GM21360 (cell line): ENCODE measurements around the gene OR12D1.
"Not testable (repeated sequence)": the region's sequence is repeated elsewhere in the genome, so short reads cannot be mapped to it uniquely, and the experiment has no call there.

Experiments used
- ATAC-seq: cut with Tn5 transposase; IDR thresholded peaks from one replicate; pipeline ENCODE4 v1.9.1; 2021; ENCODE audit warnings: mild to moderate bottlenecking, moderate library complexity; ENCODE audit not compliant: unreplicated experiment

OR12D1 gene

GRCh38 chr6:29414588-29414987 is at the start of gene OR12D1:
TSS of gene OR12D1 (plus strand) at chr6:29414928.
- no peak for ATAC-seq

GRCh38 chr6:29368765-29369164 is 46.0 kb upstream of the OR12D1 start, which contains the start of gene OR5V1:
TSS of gene OR5V1 (minus strand) at chr6:29368865. CDS start at chr6:29356195, 12,670 bp downstream.
- ATAC-seq = no peak

- ATAC-seq = no peak
These were observed 39.5 kb upstream of the OR12D1 start, which contains the start of gene OR12D3 for GRCh38 chr6:29375191-29375590. TSS of gene OR12D3 (minus strand) at chr6:29375291. CDS start at chr6:29375287, 4 bp downstream.

- ATAC-seq = no peak
These were observed 38.7 kb upstream of the OR12D1 start for GRCh38 chr6:29376003-29376402.

GRCh38 chr6:29388533-29388932 is 26.2 kb upstream of the OR12D1 start:
- no peak for ATAC-seq

GRCh38 chr6:29395331-29395730 is 19.4 kb upstream of the OR12D1 start, which contains the start of gene OR12D2:
TSS of gene OR12D2 (plus strand) at chr6:29395631. CDS start at chr6:29396700, 1,069 bp downstream.
- ATAC-seq = no peak

GRCh38 chr6:29399525-29399924 is 15.2 kb upstream of the OR12D1 start:
- ATAC-seq = no peak

GRCh38 chr6:29403801-29404200 is 10.9 kb upstream of the OR12D1 start:
- ATAC-seq = no peak

- ATAC-seq = no peak
These were observed 4.8 kb downstream of the OR12D1 start for GRCh38 chr6:29419516-29419915.

- no peak for ATAC-seq
These were observed 9.4 kb downstream of the OR12D1 start for GRCh38 chr6:29424168-29424567.

GRCh38 chr6:29424575-29424974 is 9.8 kb downstream of the OR12D1 start:
- no peak for ATAC-seq

- no peak for ATAC-seq
These were observed 10.3 kb downstream of the OR12D1 start for GRCh38 chr6:29425075-29425474.

- ATAC-seq = no peak
These were observed 11.9 kb downstream of the OR12D1 start for GRCh38 chr6:29426654-29427053.

GRCh38 chr6:29436730-29437129 is 22.0 kb downstream of the OR12D1 start:
- ATAC-seq = not testable (repeated sequence)

GRCh38 chr6:29439006-29439405 is 24.3 kb downstream of the OR12D1 start, which contains the start of gene OR10C1:
TSS of gene OR10C1 (plus strand) at chr6:29439306. CDS start at chr6:29440016, 710 bp downstream.
- no peak for ATAC-seq

- ATAC-seq = no peak
These were observed 28.0 kb downstream of the OR12D1 start for GRCh38 chr6:29442719-29443118.

- ATAC-seq = not testable (repeated sequence)
These were observed 29.3 kb downstream of the OR12D1 start for GRCh38 chr6:29444031-29444430.

GRCh38 chr6:29447670-29448069 is 32.9 kb downstream of the OR12D1 start:
- no peak for ATAC-seq

- no peak for ATAC-seq
These were observed 36.9 kb downstream of the OR12D1 start for GRCh38 chr6:29451471-29452193.

- ATAC-seq = no peak
These were observed 42.2 kb downstream of the OR12D1 start, which contains the start of the genes OR11A1 and OR2H1 for GRCh38 chr6:29456971-29457370. TSS of gene OR11A1 (minus strand) at chr6:29457071. CDS start at chr6:29427641, 29,430 bp downstream. TSS of gene OR2H1 (plus strand) at chr6:29457155. CDS start at chr6:29461770, 4,615 bp downstream.

- no peak for ATAC-seq
These were observed 46.5 kb downstream of the OR12D1 start for GRCh38 chr6:29461021-29461814.
